SK-MEL-5 (cell line): ENCODE measurements around the gene ZNF469. TPM values are rescaled to one million over a fixed set of nuclear protein-coding genes. Genes with fewer than 3 reads are reported as not detected.

Experiments
- DNase-seq: peaks from one replicate; pipeline ENCODE4 v3.0.0-alpha.2; 2016; ENCODE audit warnings: low read depth, low spot score
- in situ Hi-C: cut with HindIII; loops from 2 replicates; pipeline ENCODE4 v1.10.0; 2016; ENCODE audit warnings: low sequenced_read_pairs, high pct_unique_total_duplicates, low pct_unique_long_range_greater_than_20kb
- polyA plus RNA-seq, 2 experiments: library from polyadenylated mRNA; depleted of rRNA; stranded (reverse); fragments of >200 nt; gene quantifications; 2 replicates each; pipeline ENCODE4 v1.2.3, GENCODE V29; 2015
- total RNA-seq: library from RNA; depleted of rRNA; stranded (reverse); fragments of >200 nt; shearing (Covaris generic); gene quantifications from 2 replicates; pipeline ENCODE4 v1.2.3, GENCODE V29; 2014; rRNA removed

The ZNF469 gene, protein sequence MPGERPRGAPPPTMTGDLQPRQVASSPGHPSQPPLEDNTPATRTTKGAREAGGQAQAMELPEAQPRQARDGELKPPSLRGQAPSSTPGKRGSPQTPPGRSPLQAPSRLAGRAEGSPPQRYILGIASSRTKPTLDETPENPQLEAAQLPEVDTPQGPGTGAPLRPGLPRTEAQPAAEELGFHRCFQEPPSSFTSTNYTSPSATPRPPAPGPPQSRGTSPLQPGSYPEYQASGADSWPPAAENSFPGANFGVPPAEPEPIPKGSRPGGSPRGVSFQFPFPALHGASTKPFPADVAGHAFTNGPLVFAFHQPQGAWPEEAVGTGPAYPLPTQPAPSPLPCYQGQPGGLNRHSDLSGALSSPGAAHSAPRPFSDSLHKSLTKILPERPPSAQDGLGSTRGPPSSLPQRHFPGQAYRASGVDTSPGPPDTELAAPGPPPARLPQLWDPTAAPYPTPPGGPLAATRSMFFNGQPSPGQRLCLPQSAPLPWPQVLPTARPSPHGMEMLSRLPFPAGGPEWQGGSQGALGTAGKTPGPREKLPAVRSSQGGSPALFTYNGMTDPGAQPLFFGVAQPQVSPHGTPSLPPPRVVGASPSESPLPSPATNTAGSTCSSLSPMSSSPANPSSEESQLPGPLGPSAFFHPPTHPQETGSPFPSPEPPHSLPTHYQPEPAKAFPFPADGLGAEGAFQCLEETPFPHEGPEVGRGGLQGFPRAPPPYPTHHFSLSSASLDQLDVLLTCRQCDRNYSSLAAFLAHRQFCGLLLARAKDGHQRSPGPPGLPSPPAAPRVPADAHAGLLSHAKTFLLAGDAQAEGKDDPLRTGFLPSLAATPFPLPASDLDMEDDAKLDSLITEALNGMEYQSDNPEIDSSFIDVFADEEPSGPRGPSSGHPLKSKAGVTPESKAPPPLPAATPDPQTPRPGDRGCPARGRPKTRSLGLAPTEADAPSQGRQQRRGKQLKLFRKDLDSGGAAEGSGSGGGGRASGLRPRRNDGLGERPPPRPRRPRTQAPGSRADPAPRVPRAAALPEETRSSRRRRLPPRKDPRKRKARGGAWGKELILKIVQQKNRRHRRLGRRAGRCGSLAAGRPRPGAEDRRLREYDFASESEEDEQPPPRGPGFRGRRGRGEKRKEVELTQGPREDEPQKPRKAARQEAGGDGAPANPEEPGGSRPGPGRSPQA (N-terminal part only)
- total RNA-seq = not detected in 2 replicates
- not detected in 2 replicates for polyA plus RNA-seq (2015; cell fraction: cytosol; rRNA removed)
- 0.01 and 0.03 TPM in 2 replicates for polyA plus RNA-seq (2015; cell fraction: nucleus; rRNA removed)

GRCh38 chr16:88382491-88383400, at the start of gene ZNF469:
ZNF469 (plus strand) TSS chr16:88382959; CDS start chr16:88427471, 44,512 bp downstream.
- no peak for DNase-seq
- in situ Hi-C loops = no loop called here

GRCh38 chr16:88333848-88334777, 48.6 kb upstream of the ZNF469 start:
- in situ Hi-C loops = no loop called here
- no peak for DNase-seq

DNA sequence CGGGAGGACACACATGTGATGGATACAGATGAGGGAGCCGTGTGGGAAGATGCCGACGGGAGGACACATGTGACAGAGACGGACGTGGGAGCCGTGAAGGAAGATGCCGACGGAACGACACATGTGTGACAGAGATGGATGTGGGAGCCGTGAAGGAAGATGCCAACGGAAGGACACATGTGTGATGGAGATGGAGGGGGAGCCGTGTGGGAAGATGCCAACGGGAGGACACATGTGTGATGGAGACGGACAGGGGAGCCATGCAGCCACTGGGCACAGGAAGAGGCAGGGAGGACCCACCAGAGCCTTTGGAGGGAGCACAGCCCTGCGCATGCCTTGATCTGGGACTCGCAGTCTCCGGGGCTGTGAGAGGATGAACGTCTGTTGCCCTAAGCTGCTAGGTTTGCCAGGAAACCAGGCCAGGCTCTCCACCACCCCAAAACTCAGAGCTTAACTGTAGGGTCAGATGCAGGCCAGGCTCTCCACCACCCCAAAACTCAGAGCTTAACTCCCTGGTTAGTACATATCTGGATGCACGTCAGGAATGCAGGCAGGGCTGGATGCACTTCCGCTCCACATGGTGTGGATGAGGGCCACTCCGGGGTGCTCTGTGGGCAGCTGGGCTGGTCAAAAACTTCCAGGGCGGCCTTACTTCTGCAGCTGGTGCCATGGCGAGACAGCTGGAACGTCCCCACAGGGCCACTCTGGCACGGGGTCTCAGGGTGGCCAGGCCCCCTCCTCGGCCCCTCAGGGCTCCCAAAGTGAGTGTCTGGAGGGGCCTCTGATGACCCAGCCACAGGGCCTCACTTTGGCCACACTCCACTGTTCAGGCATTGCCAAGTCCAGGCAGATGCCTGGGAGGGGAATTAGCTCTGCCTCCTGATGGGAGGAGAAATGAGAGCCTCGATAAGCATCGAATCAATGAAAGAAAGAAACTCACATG, 47.7 kb upstream of the ZNF469 start:
- in situ Hi-C loops = no loop called here
- DNase-seq = no peak

- in situ Hi-C loops = no loop called here
- no peak for DNase-seq
Observed at GRCh38 chr16:88337021-88337420, 45.7 kb upstream of the ZNF469 start.

GRCh38 chr16:88337538-88337937, 45.2 kb upstream of the ZNF469 start:
- DNase-seq = no peak
- in situ Hi-C loops = no loop called here

DNA sequence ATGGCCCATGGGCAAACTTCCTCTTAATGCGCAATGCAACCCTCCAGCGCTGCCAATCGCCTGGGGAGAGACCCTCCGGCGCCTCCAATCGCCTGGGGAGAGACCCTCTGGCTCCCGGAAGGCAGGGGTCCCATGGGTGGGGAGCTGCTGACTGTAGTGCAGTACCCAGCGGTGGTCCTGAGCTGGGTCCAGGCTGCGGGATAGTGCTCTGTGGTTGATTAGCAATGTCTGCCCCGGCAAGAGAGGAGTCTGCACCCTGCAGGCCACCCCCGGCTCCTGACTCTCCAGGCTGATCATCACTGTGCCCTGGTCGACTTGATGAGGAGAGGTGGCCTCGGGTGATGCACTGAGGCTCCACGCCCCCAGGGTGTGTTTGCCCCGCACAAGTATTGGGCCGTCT, 44.6 kb upstream of the ZNF469 start:
- DNase-seq = no peak
- in situ Hi-C loops = no loop called here

- in situ Hi-C loops = no loop called here
- no peak for DNase-seq
Observed at GRCh38 chr16:88338896-88339295, 43.9 kb upstream of the ZNF469 start.

DNA sequence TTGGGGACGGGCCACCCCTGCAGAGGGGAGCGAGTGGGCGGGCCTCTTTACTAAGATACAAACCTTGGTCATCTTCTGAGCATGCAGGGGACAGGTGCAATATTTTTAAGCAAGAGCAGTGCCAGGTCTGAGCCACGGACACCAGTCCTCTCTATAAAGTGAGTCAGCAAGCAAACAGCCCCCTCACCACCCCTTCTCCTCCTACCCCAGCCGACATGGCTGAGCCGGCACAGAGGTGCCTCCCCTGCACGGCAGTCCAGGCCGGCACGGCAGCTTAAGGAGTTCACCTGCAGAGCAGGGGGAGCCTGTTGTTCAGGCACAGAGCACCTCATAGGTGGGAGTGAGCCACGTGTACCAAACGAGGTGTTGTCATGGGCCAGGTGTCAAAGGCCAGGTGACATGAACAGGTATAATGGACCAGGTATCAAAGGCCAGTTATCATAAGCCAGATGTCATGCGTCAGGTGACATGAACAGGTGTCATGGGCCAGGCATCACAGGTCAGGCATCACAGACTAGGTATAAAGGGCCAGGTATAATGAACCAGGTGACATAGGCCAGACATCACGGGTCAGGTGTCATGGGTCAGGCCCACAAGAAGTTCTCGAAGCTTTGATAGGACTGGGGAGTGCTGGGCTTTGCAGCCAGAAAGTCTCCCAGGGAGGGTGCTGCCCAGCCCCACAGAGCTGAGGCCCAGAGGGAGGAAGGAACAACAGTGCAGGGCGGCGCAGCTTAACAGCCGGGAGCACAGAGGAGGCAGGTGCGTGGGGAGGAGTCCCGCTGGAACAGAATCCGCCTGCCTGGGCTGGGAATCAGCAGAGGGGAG, 42.6 kb upstream of the ZNF469 start:
- in situ Hi-C loops = no loop called here
- no peak for DNase-seq

DNA sequence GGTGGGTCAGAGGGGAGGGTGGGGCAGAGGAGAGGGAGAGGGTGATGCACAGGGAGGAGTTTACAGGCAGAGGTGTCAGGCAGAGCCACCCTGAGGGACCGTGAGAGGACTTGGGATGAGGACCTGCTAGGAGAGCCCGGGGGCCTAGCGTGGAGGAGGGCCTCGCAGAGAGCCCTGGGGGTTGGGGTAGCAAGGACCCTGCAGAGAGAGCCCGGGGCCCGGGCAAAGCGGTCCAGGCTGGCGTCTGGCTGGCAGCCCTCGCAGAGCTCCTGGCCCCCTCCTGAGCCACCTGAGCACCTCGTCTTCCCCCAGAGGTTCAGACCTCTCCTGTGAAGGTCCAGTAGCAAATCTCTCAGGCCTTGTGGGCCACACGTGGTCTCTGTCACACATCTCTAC, 42.0 kb upstream of the ZNF469 start:
- in situ Hi-C loops = no loop called here
- no peak for DNase-seq

GRCh38 chr16:88341551-88342290, 41.0 kb upstream of the ZNF469 start:
- in situ Hi-C loops = no loop called here
- no peak for DNase-seq

GRCh38 chr16:88342491-88342890, 40.3 kb upstream of the ZNF469 start:
- DNase-seq = no peak
- in situ Hi-C loops = no loop called here

GRCh38 chr16:88343271-88343791, 39.4 kb upstream of the ZNF469 start:
- in situ Hi-C loops = no loop called here
- DNase-seq = no peak

GRCh38 chr16:88344411-88345030, 38.2 kb upstream of the ZNF469 start:
- no peak for DNase-seq
- in situ Hi-C loops = no loop called here
